ENCODE results near the gene UBFD1. TPM values are rescaled to one million over a fixed set of nuclear protein-coding genes. Genes with fewer than 3 reads are reported as not detected.

UBFD1 gene
- total and polyA plus RNA-seq, 10 of the 15 experiments (the other 5 are each of a cell fraction or from before 2014, with no cell fraction given) = 7.3 to 48.5 (median 32.1) TPM

DNA sequence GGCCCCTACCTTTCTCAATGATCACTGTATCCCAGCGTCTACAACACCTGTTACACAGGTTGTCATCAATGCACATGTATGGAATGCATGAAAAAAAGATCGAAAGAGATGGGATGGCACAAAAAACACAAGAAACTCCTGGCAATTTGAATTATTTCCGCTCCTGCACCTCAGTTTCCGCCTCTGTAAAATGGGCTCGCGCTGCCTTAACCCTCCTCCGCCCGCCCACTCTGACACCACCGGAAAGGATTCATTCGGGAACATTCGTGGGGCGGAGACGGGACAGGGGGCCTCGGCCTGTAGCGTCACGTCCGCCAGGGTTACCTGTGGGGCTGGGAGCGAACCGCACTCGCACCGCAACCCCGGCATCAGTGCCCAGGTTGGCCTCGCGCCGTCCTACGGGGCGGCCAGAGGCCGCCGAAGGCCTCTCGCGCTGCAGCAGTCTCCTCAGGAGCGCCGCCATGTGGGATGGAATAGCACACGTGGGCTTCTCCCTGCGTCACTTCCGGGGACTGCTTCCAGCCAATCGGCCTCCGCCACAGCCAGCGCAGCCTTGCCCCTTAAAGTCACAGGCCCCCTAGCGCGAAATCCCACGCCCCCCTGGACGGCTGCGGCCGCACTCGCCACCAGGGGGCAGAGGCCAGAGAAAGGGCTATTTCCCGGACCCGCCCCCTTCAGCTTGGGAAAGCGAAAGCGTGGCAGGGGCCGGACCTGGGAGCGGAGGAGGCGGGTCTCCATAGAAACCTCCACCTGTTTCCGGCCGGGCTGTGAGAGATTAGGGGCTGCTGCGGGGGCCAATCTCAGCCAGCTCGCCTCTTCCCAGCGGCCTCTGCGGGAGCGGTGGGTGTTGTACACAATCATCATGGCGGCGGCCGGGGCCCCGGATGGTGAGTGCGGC is at the start of gene UBFD1, which contains the start of gene EARS2 (continued):
- no peak for TF ChIP-seq SUZ12 (IDR thresholded peaks at IDR 0.05; ENCODE audit: unreplicated experiment)
- TF ChIP-seq MTA3 (IDR thresholded peaks at IDR 0.05; ENCODE audit: borderline replicate concordance, low read length) = no peak
- TF ChIP-seq CHD4 (IDR thresholded peaks at IDR 0.05) = no peak
- peak; percentile 91 for TF ChIP-seq POLR2A (IDR thresholded peaks at IDR 0.05; ENCODE audit: low read depth, low read length)
- peak in 1 of 2 experiments; percentile 71; a peak in 2 of 3 replicates for TF ChIP-seq EGR1 (IDR thresholded peaks at IDR 0.05; ENCODE audit: borderline replicate concordance in 1 of 2, low read depth in 2 of 2, low read length in 2 of 2)
- TF ChIP-seq HDGF (IDR thresholded peaks at IDR 0.05) = peak; percentile 82
- TF ChIP-seq SMAD1 (IDR thresholded peaks at IDR 0.05; ENCODE audit: low read depth, partially characterized antibody) = no peak
- peak; percentile 85 for TF ChIP-seq SP1 (IDR thresholded peaks at IDR 0.05; ENCODE audit: low read depth, low read length)
- no peak; the same call in 1 of the 2 replicates for TF ChIP-seq TARDBP (IDR thresholded peaks at IDR 0.05; ENCODE audit: borderline replicate concordance)
- no peak for TF ChIP-seq SREBF1 (IDR thresholded peaks at IDR 0.05; ENCODE audit: low read length)
- no peak for TF ChIP-seq FOS (IDR thresholded peaks at IDR 0.05; ENCODE audit: borderline replicate concordance, extremely low read depth, insufficient read length)
- no peak for TF ChIP-seq SUPT20H (IDR thresholded peaks at IDR 0.05; ENCODE audit: borderline replicate concordance, control insufficient read depth, low read depth, low read length)
- TF ChIP-seq MEF2B (IDR thresholded peaks at IDR 0.05; ENCODE audit: partially characterized antibody, poor library complexity, severe bottlenecking) = no peak
- TF ChIP-seq, protein P1, sequence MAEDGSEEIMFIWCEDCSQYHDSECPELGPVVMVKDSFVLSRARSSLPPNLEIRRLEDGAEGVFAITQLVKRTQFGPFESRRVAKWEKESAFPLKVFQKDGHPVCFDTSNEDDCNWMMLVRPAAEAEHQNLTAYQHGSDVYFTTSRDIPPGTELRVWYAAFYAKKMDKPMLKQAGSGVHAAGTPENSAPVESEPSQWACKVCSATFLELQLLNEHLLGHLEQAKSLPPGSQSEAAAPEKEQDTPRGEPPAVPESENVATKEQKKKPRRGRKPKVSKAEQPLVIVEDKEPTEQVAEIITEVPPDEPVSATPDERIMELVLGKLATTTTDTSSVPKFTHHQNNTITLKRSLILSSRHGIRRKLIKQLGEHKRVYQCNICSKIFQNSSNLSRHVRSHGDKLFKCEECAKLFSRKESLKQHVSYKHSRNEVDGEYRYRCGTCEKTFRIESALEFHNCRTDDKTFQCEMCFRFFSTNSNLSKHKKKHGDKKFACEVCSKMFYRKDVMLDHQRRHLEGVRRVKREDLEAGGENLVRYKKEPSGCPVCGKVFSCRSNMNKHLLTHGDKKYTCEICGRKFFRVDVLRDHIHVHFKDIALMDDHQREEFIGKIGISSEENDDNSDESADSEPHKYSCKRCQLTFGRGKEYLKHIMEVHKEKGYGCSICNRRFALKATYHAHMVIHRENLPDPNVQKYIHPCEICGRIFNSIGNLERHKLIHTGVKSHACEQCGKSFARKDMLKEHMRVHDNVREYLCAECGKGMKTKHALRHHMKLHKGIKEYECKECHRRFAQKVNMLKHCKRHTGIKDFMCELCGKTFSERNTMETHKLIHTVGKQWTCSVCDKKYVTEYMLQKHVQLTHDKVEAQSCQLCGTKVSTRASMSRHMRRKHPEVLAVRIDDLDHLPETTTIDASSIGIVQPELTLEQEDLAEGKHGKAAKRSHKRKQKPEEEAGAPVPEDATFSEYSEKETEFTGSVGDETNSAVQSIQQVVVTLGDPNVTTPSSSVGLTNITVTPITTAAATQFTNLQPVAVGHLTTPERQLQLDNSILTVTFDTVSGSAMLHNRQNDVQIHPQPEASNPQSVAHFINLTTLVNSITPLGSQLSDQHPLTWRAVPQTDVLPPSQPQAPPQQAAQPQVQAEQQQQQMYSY (CRISPR knock-in tag; IDR thresholded peaks at IDR 0.05) = no peak
- TF ChIP-seq, protein P2, sequence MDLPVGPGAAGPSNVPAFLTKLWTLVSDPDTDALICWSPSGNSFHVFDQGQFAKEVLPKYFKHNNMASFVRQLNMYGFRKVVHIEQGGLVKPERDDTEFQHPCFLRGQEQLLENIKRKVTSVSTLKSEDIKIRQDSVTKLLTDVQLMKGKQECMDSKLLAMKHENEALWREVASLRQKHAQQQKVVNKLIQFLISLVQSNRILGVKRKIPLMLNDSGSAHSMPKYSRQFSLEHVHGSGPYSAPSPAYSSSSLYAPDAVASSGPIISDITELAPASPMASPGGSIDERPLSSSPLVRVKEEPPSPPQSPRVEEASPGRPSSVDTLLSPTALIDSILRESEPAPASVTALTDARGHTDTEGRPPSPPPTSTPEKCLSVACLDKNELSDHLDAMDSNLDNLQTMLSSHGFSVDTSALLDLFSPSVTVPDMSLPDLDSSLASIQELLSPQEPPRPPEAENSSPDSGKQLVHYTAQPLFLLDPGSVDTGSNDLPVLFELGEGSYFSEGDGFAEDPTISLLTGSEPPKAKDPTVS (IDR thresholded peaks at IDR 0.05; ENCODE audit: low read depth, low read length) = no peak
- TF ChIP-seq CHD2 (IDR thresholded peaks at IDR 0.05; ENCODE audit: borderline replicate concordance, low read depth, low read length) = peak; percentile 56; the same call in 1 of the 2 replicates
